Neural cell (in vitro differentiated cells): ENCODE data around the gene COX14. TPM values are rescaled to one million over a fixed set of nuclear protein-coding genes. Genes with fewer than 3 reads are reported as not detected.
A peak's percentile ranks its signal among the peaks of the same experiment; 100 is the strongest.

ENCODE experiments used
- H2AFZ ChIP-seq: fragments of 200-600, 300-800 bp; sonication (generic), shearing (Covaris generic); 2 replicates; pipeline ENCODE4 v1.6.0; 2014; ENCODE audit warnings: low read depth, mild to moderate bottlenecking, antibody characterized with exemption, low read length, moderate library complexity
- H3F3A ChIP-seq: fragments of 200-600 bp; shearing (Covaris generic); 2 replicates; pipeline ENCODE4 v1.6.1; 2016; ENCODE audit warnings: mild to moderate bottlenecking, moderate library complexity, mixed read lengths, antibody characterized with exemption, low read length; ENCODE audit not compliant: insufficient read depth, poor library complexity, severe bottlenecking
- H3K27ac ChIP-seq: fragments of 200-600, 300-800 bp; sonication (generic), shearing (Covaris generic); 2 replicates; pipeline ENCODE4 v1.5.1; 2014; ENCODE audit warnings: mild to moderate bottlenecking, low read length, moderate library complexity
- H3K27me3 ChIP-seq: fragments of 300-800, 200-600 bp; sonication (generic), shearing (Covaris generic); 2 replicates; pipeline ENCODE4 v1.6.0; 2014; ENCODE audit warnings: mild to moderate bottlenecking, low read depth, low read length, moderate library complexity; ENCODE audit not compliant: insufficient read depth
- H3K36me3 ChIP-seq: fragments of 300-800, 200-600 bp; sonication (generic), shearing (Covaris generic); 2 replicates; pipeline ENCODE4 v1.5.1; 2014; ENCODE audit warnings: mild to moderate bottlenecking, antibody characterized with exemption, low read length, moderate library complexity; ENCODE audit not compliant: insufficient read depth
- H3K4me2 ChIP-seq: fragments of 300-800, 200-600 bp; sonication (generic), shearing (Covaris generic); 2 replicates; pipeline ENCODE4 v1.6.0; 2014; ENCODE audit warnings: mild to moderate bottlenecking, low read length
- H3K4me3 ChIP-seq: fragments of 300-800, 200-600 bp; sonication (generic), shearing (Covaris generic); 2 replicates; pipeline ENCODE4 v1.5.1; 2014; ENCODE audit warnings: mild to moderate bottlenecking, low read length, moderate library complexity
- H3K79me2 ChIP-seq: fragments of 200-600 bp; shearing (Covaris generic); replicated peaks from 2 replicates; pipeline ENCODE4 v1.6.0; 2014; ENCODE audit warnings: mild to moderate bottlenecking, low read length, moderate library complexity; ENCODE audit not compliant: insufficient read depth
- H3K9ac ChIP-seq: fragments of 300-800, 200-600 bp; sonication (generic), shearing (Covaris generic); 2 replicates; pipeline ENCODE4 v1.6.1; 2016; ENCODE audit warnings: mild to moderate bottlenecking, low read length, mixed read lengths
- H3K9me2 ChIP-seq: fragments of 200-600 bp; shearing (Covaris generic); 2 replicates; pipeline ENCODE4 v1.6.1; 2016; ENCODE audit warnings: mild to moderate bottlenecking, low read length, mixed read lengths; ENCODE audit not compliant: insufficient read depth
- H3K9me3 ChIP-seq: fragments of 200-600, 300-800 bp; sonication (generic), shearing (Covaris generic); 2 replicates; pipeline ENCODE4 v1.6.1; 2016; ENCODE audit warnings: mild to moderate bottlenecking, mixed run types, low read length, moderate library complexity, mixed read lengths
- H4K20me1 ChIP-seq: fragments of 200-600 bp; shearing (Covaris generic); 2 replicates; pipeline ENCODE4 v1.6.1; 2016; ENCODE audit warnings: mild to moderate bottlenecking, mixed run types; ENCODE audit not compliant: insufficient read depth
- EP300 ChIP-seq: fragments of 450-650 bp; conservative IDR thresholded peaks from 2 replicates; pipeline ENCODE4 v1.6.1; 2014; ENCODE audit warnings: antibody characterized with exemption, mild to moderate bottlenecking, moderate library complexity; ENCODE audit not compliant: poor library complexity, severe bottlenecking
- EZH2 ChIP-seq: fragments of 200-600, 300-800 bp; shearing (Covaris generic), sonication (generic); IDR thresholded peaks from 2 replicates; pipeline ENCODE4 v1.6.1; 2014; ENCODE audit warnings: antibody characterized with exemption, low read length, borderline replicate concordance, mild to moderate bottlenecking; ENCODE audit not compliant: insufficient read depth, poor library complexity, severe bottlenecking
- MXI1 ChIP-seq: fragments of 450-650 bp; conservative IDR thresholded peaks from 2 replicates; pipeline ENCODE4 v1.6.1; 2014; ENCODE audit warnings: antibody characterized with exemption, mild to moderate bottlenecking; ENCODE audit not compliant: poor library complexity, severe bottlenecking
- POLR2AphosphoS5 ChIP-seq: IDR thresholded peaks from 2 replicates; pipeline ENCODE4 v1.6.1; 2012
- RAD21 ChIP-seq: fragments of 450-650 bp; conservative IDR thresholded peaks from 2 replicates; pipeline ENCODE4 v1.6.1; 2014; ENCODE audit warnings: antibody characterized with exemption, mild to moderate bottlenecking, moderate library complexity
- SMC3 ChIP-seq: fragments of 450-650 bp; conservative IDR thresholded peaks from 2 replicates; pipeline ENCODE4 v1.6.1; 2014; ENCODE audit warnings: antibody characterized with exemption, mild to moderate bottlenecking, moderate library complexity; ENCODE audit not compliant: poor library complexity
- TAF1 ChIP-seq: IDR thresholded peaks from 2 replicates; pipeline ENCODE4 v1.6.1; 2012; ENCODE audit warnings: low read depth
- polyA plus RNA-seq: library from polyadenylated mRNA; depleted of rRNA; stranded (reverse); fragments of >200 nt; gene quantifications from 2 replicates; pipeline ENCODE4 v1.2.3, GENCODE V29; 2014
- TF ChIP-seq, protein P1 (sequence below): fragments of 450-650 bp; IDR thresholded peaks from 2 replicates; pipeline ENCODE4 v1.5.1; 2014; ENCODE audit warnings: antibody characterized with exemption, mild to moderate bottlenecking, moderate library complexity; ENCODE audit not compliant: poor library complexity, severe bottlenecking
- TF ChIP-seq, protein P2 (sequence below): IDR thresholded peaks from 2 replicates; pipeline ENCODE4 v1.6.1; 2012; ENCODE audit warnings: borderline replicate concordance

The COX14 gene
- polyA plus RNA-seq, 1 donor from 2014 or later: 79.3 TPM

DNA sequence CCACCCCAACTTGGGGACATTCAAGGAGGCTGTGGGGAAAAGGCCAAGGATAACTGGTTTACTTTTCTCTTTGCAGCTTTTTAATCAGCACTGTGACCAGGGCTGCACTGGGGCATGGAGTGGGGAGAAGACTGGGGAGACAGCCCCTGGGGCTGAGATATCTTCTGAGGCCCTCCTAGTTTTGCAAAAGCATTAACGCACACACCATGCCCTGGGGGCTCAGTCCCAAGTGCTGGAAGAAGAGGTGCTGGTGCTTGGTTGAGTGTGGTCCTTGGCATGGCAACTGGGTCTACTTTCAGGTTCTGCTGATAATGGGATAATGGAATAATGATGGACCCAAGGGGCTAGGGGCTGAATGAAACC, 36.2 kb upstream of the COX14 start:
- Histone ChIP-seq H3K4me3 (no peak overlapping the region), H3K79me2 (no peaks in the 10 kb centered on the region), H2AFZ (no peak overlapping the region), H3K9me3 (no peaks in the 10 kb centered on the region), H3K27me3 (no peaks in the 10 kb centered on the region), H3K36me3 (no peaks in the 10 kb centered on the region), H3K9me2 (no peaks in the 10 kb centered on the region), H4K20me1 (no peaks in the 10 kb centered on the region), H3K9ac (no peak overlapping the region), H3K27ac (no peak overlapping the region), H3F3A (no peaks in the 10 kb centered on the region), H3K4me2 (no peak overlapping the region)
- no peak for TF ChIP-seq RAD21
- TF ChIP-seq SMC3: no peak
- TF ChIP-seq, protein P1, sequence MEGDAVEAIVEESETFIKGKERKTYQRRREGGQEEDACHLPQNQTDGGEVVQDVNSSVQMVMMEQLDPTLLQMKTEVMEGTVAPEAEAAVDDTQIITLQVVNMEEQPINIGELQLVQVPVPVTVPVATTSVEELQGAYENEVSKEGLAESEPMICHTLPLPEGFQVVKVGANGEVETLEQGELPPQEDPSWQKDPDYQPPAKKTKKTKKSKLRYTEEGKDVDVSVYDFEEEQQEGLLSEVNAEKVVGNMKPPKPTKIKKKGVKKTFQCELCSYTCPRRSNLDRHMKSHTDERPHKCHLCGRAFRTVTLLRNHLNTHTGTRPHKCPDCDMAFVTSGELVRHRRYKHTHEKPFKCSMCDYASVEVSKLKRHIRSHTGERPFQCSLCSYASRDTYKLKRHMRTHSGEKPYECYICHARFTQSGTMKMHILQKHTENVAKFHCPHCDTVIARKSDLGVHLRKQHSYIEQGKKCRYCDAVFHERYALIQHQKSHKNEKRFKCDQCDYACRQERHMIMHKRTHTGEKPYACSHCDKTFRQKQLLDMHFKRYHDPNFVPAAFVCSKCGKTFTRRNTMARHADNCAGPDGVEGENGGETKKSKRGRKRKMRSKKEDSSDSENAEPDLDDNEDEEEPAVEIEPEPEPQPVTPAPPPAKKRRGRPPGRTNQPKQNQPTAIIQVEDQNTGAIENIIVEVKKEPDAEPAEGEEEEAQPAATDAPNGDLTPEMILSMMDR: no peak
- TF ChIP-seq EP300: no peak
- no peak for TF ChIP-seq POLR2AphosphoS5
- TF ChIP-seq EZH2: no peak
- TF ChIP-seq, protein P2, sequence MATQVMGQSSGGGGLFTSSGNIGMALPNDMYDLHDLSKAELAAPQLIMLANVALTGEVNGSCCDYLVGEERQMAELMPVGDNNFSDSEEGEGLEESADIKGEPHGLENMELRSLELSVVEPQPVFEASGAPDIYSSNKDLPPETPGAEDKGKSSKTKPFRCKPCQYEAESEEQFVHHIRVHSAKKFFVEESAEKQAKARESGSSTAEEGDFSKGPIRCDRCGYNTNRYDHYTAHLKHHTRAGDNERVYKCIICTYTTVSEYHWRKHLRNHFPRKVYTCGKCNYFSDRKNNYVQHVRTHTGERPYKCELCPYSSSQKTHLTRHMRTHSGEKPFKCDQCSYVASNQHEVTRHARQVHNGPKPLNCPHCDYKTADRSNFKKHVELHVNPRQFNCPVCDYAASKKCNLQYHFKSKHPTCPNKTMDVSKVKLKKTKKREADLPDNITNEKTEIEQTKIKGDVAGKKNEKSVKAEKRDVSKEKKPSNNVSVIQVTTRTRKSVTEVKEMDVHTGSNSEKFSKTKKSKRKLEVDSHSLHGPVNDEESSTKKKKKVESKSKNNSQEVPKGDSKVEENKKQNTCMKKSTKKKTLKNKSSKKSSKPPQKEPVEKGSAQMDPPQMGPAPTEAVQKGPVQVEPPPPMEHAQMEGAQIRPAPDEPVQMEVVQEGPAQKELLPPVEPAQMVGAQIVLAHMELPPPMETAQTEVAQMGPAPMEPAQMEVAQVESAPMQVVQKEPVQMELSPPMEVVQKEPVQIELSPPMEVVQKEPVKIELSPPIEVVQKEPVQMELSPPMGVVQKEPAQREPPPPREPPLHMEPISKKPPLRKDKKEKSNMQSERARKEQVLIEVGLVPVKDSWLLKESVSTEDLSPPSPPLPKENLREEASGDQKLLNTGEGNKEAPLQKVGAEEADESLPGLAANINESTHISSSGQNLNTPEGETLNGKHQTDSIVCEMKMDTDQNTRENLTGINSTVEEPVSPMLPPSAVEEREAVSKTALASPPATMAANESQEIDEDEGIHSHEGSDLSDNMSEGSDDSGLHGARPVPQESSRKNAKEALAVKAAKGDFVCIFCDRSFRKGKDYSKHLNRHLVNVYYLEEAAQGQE: no peak
- no peak for TF ChIP-seq MXI1
- no peak for TF ChIP-seq TAF1

DNA sequence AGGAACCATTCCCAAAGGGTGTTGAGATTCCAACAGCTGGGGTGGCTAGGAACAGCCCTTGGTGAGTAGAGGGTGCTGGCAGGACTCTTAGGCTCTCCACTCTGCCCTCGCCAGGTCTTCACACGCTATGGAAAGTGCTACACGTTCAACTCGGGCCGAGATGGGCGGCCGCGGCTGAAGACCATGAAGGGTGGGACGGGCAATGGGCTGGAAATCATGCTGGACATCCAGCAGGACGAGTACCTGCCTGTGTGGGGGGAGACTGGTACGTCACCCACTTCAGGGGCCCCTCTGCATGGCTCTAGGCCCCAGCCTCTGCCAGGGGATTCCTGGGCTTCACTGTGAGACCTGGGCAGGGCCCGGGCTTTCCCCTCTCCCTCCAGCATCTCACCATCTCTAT, 34.9 kb upstream of the COX14 start:
- Histone ChIP-seq H3K27me3 (no peaks in the 10 kb centered on the region), H3K36me3 (no peaks in the 10 kb centered on the region), H3F3A (no peaks in the 10 kb centered on the region), H3K9me3 (no peaks in the 10 kb centered on the region), H3K9me2 (no peaks in the 10 kb centered on the region), H3K4me2 (no peak overlapping the region), H3K27ac (peak overlapping the region; percentile 31), H3K4me3 (peak overlapping the region; percentile 41), H3K9ac (no peak overlapping the region), H4K20me1 (no peaks in the 10 kb centered on the region), H3K79me2 (no peaks in the 10 kb centered on the region), H2AFZ (no peak overlapping the region)
- TF ChIP-seq, protein P1: no peak
- no peak for TF ChIP-seq RAD21
- TF ChIP-seq EP300: no peak
- no peak for TF ChIP-seq POLR2AphosphoS5
- no peak for TF ChIP-seq SMC3
- no peak for TF ChIP-seq MXI1
- TF ChIP-seq EZH2: no peak
- TF ChIP-seq TAF1: no peak
- TF ChIP-seq, protein P2: no peak
